Measurements from ENCODE around the gene CYBA. TPM values are rescaled to one million over a fixed set of nuclear protein-coding genes. Genes with fewer than 3 reads are reported as not detected.

CYBA gene
- total RNA-seq, 2 experiments from 2014 or later: 359 to 601 TPM

DNA sequence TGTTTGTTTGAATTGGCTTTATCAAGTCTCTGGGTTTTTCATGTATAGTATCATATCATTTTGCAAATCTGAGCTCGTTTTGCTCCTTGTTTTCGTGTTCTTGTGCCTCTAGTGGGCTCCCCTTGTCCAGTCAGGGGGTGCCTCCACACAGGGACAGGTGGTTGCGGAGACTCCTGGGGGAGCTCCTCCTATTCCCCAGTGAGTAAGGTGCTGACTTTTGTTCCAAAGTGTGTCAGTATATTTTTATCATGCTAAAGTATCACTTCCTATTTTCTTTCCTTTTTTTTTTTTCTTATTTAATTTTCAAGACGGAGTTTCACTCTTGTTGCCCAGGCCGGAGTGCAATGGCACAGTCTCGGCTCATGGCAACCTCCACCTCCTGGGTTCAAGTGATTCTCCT, 42.8 kb downstream of the CYBA start:
- H3K9me3 ChIP-seq (ENCODE audit: low read length): no peaks in the 10 kb centered on the region
- H3K36me3 ChIP-seq (ENCODE audit: insufficient read depth, low read length): peaks cover 91% of the 10 kb centered on the region
- no peak overlapping the region for H3K27ac ChIP-seq (ENCODE audit: low read depth, low read length, poor library complexity, severe bottlenecking)
- ChIA-PET CTCF (ENCODE audit: unreplicated experiment) (no interaction called here), POLR2A (interaction anchor here (0.7 kb wide), 1 partner anchor 1232 kb away, joined by 3 read pairs; no protein-coding TSS in a partner anchor)
- H2AFZ ChIP-seq (ENCODE audit: low read length): no peak overlapping the region
- intact Hi-C loops (cut with micrococcal nuclease; ENCODE audit: unreplicated experiment): no loop called here
- peaks cover 8% of the 10 kb centered on the region for H3K4me1 ChIP-seq (ENCODE audit: insufficient read depth, low read length, poor library complexity, severe bottlenecking)
- no peak for TF ChIP-seq EZH2phosphoT487 (IDR thresholded peaks at IDR 0.05; ENCODE audit: borderline replicate concordance, low read depth, low read length)
- TF ChIP-seq, protein P1, sequence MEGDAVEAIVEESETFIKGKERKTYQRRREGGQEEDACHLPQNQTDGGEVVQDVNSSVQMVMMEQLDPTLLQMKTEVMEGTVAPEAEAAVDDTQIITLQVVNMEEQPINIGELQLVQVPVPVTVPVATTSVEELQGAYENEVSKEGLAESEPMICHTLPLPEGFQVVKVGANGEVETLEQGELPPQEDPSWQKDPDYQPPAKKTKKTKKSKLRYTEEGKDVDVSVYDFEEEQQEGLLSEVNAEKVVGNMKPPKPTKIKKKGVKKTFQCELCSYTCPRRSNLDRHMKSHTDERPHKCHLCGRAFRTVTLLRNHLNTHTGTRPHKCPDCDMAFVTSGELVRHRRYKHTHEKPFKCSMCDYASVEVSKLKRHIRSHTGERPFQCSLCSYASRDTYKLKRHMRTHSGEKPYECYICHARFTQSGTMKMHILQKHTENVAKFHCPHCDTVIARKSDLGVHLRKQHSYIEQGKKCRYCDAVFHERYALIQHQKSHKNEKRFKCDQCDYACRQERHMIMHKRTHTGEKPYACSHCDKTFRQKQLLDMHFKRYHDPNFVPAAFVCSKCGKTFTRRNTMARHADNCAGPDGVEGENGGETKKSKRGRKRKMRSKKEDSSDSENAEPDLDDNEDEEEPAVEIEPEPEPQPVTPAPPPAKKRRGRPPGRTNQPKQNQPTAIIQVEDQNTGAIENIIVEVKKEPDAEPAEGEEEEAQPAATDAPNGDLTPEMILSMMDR (conservative IDR thresholded peaks at IDR 0.05; ENCODE audit: low read length): no peak
- no peaks in the 10 kb centered on the region for H3K9me2 ChIP-seq (ENCODE audit: insufficient read depth, low read length)
- H4K20me1 ChIP-seq (ENCODE audit: insufficient read depth, low read length): no peaks in the 10 kb centered on the region
- DNase-seq (ENCODE audit: low spot score): no peak
- BruUV-seq (replicated peaks): no TSS peak
- H3K4me3 ChIP-seq (ENCODE audit: low read depth, low read length, poor library complexity, severe bottlenecking): no peak overlapping the region
- no peak overlapping the region for H3K4me2 ChIP-seq (ENCODE audit: low read length)
- no peaks in the 10 kb centered on the region for H3K79me2 ChIP-seq (ENCODE audit: insufficient read depth, low read depth, low read length)

DNA sequence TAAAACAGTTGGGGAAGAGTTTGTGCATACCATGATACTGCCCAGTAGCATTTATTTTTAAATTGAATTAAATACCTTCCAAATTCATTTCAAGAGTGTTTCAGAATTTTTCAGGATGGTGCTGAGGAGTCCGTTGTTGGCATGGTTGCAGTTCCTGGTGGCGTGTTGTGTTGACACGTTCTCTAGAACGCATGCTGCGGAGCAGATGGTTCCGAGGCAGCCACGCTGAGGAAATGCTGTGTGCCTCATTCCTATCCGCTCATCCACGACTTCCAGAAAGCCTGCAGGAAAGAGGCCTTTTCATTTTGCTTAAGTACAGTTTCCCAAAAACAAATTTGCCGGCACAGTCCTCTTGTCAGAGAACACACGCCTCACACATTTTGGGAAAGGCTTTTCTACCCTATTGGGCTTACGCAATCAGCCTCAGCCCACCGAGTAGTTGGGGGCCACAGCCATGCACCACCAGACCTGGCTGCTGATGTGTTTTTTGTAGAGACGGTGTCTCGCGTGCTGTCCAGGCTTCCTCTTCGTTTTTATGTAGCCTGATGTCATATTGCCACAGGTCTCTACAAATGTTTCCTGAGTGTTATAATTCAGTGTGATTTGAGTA, 44.6 kb downstream of the CYBA start:
- Histone ChIP-seq H3K36me3 (ENCODE audit: insufficient read depth, low read length) (peaks cover 94% of the 10 kb centered on the region), H3K27ac (ENCODE audit: low read depth, low read length, poor library complexity, severe bottlenecking) (no peak overlapping the region), H3K4me3 (ENCODE audit: low read depth, low read length, poor library complexity, severe bottlenecking) (no peak overlapping the region), H2AFZ (ENCODE audit: low read length) (no peak overlapping the region), H3K9me2 (ENCODE audit: insufficient read depth, low read length) (no peaks in the 10 kb centered on the region), H3K4me1 (ENCODE audit: insufficient read depth, low read length, poor library complexity, severe bottlenecking) (peaks cover 8% of the 10 kb centered on the region), H3K79me2 (ENCODE audit: insufficient read depth, low read depth, low read length) (no peaks in the 10 kb centered on the region), H3K9me3 (ENCODE audit: low read length) (no peaks in the 10 kb centered on the region), H3K4me2 (ENCODE audit: low read length) (no peak overlapping the region), H4K20me1 (ENCODE audit: insufficient read depth, low read length) (no peaks in the 10 kb centered on the region)
- CTCF ChIA-PET (ENCODE audit: unreplicated experiment): no interaction called here
- POLR2A ChIA-PET: no interaction called here
- no TSS peak for BruUV-seq (replicated peaks)
- intact Hi-C loops (cut with micrococcal nuclease; ENCODE audit: unreplicated experiment): no loop called here
- TF ChIP-seq, protein P1 (conservative IDR thresholded peaks at IDR 0.05; ENCODE audit: low read length): no peak
- no peak for TF ChIP-seq EZH2phosphoT487 (IDR thresholded peaks at IDR 0.05; ENCODE audit: borderline replicate concordance, low read depth, low read length)
- no peak for DNase-seq (ENCODE audit: low spot score)
